H54 (cell line): Measurements from ENCODE around the gene HOXB6.

Experiments
- DNase-seq: peaks from one replicate; pipeline ENCODE4 v3.0.0; 2011; ENCODE audit warnings: low spot score, mixed read lengths; ENCODE audit not compliant: insufficient read length
- FAIRE-seq: peaks from 3 replicates; lab custom pipeline; 2011; peaks lifted over from hg19 to GRCh38; lab: Jason Lieb, UNC
- POLR2A ChIP-seq: IDR thresholded peaks from 2 replicates; pipeline ENCODE4 v1.6.1; 2011; ENCODE audit warnings: low read depth, mild to moderate bottlenecking, low read length

HOXB6 gene

GRCh38 chr17:48586355-48587258, 18.2 kb downstream of the HOXB6 start:
- DNase-seq: no peak
- TF ChIP-seq POLR2A: no peak
- no peak for FAIRE-seq

- DNase-seq (no peak), FAIRE-seq (no peak)
- TF ChIP-seq POLR2A: no peak
Measured at GRCh38 chr17:48584223-48584741, 20.5 kb downstream of the HOXB6 start.

- no peak for TF ChIP-seq POLR2A
- no peak for FAIRE-seq
- no peak for DNase-seq
Measured at GRCh38 chr17:48583708-48584222, 21.0 kb downstream of the HOXB6 start.

- DNase-seq (no peak), FAIRE-seq (no peak)
- no peak for TF ChIP-seq POLR2A
Measured at GRCh38 chr17:48582750-48583069, 22.1 kb downstream of the HOXB6 start.

- DNase-seq (no peak), FAIRE-seq (no peak)
- TF ChIP-seq POLR2A: no peak
Measured at GRCh38 chr17:48579760-48580554, 24.8 kb downstream of the HOXB6 start.

- DNase-seq: no peak
- TF ChIP-seq POLR2A: no peak
- no peak for FAIRE-seq
Measured at GRCh38 chr17:48579471-48579759, 25.4 kb downstream of the HOXB6 start.

GRCh38 chr17:48578616-48579470, 25.9 kb downstream of the HOXB6 start:
- no peak for FAIRE-seq
- no peak for TF ChIP-seq POLR2A
- DNase-seq: no peak

GRCh38 chr17:48577946-48578615, 26.7 kb downstream of the HOXB6 start, which contains the start of gene HOXB4:
Gene HOXB4 (minus strand): TSS chr17:48578350. CDS start chr17:48578319, 31 bp downstream.
- no peak for TF ChIP-seq POLR2A
- DNase-seq (no peak), FAIRE-seq (no peak)

- TF ChIP-seq POLR2A: no peak
- DNase-seq (no peak), FAIRE-seq (no peak)
Measured at GRCh38 chr17:48577330-48577945, 27.3 kb downstream of the HOXB6 start.

GRCh38 chr17:48576479-48577309, 28.1 kb downstream of the HOXB6 start:
- FAIRE-seq (no peak), DNase-seq (no peak)

GRCh38 chr17:48575673-48576478, 28.9 kb downstream of the HOXB6 start:
- DNase-seq (no peak), FAIRE-seq (no peak)
- no peak for TF ChIP-seq POLR2A

More at GRCh38 chr17:48576479-48577309, 28.1 kb downstream of the HOXB6 start:
- no peak for TF ChIP-seq POLR2A
